DOHH2 (cell line): ENCODE measurements around the gene METRN.
A peak's percentile ranks its signal among the peaks of the same experiment; 100 is the strongest.

ENCODE experiments used
- H3F3A ChIP-seq: fragments of 200-600 bp; sonication (generic), shearing (Covaris generic); 2 replicates; pipeline ENCODE4 v1.6.0; 2016; ENCODE audit warnings: antibody characterized with exemption, mild to moderate bottlenecking; ENCODE audit not compliant: control insufficient read depth, insufficient read depth
- H3K27ac ChIP-seq: fragments of 200-600 bp; sonication (generic); 2 replicates; pipeline ENCODE4 v1.5.1; 2014; ENCODE audit warnings: low read depth, mild to moderate bottlenecking, low read length, moderate library complexity
- H3K27me3 ChIP-seq: fragments of 200-600 bp; sonication (generic); 2 replicates; pipeline ENCODE4 v1.6.1; 2014; ENCODE audit warnings: mild to moderate bottlenecking, low read length, mixed read lengths; ENCODE audit not compliant: control insufficient read depth
- H3K36me3 ChIP-seq: fragments of 200-600 bp; sonication (generic); 2 replicates; pipeline ENCODE4 v1.6.1; 2014; ENCODE audit warnings: mild to moderate bottlenecking, low read length, moderate library complexity, mixed read lengths; ENCODE audit not compliant: control insufficient read depth
- H3K4me1 ChIP-seq: fragments of 200-600 bp; sonication (generic); 2 replicates; pipeline ENCODE4 v1.6.1; 2014; ENCODE audit warnings: mild to moderate bottlenecking, low read length, mixed read lengths; ENCODE audit not compliant: control insufficient read depth
- H3K4me2 ChIP-seq: fragments of 200-600 bp; sonication (generic); 2 replicates; pipeline ENCODE4 v1.6.0; 2014; ENCODE audit warnings: mild to moderate bottlenecking, low read length, moderate library complexity
- H3K4me3 ChIP-seq: fragments of 200-600 bp; sonication (generic); 2 replicates; pipeline ENCODE4 v1.5.1; 2014; ENCODE audit warnings: mild to moderate bottlenecking, low read length, mixed read lengths
- H3K79me2 ChIP-seq: fragments of 200-600 bp; sonication (generic); 2 replicates; pipeline ENCODE4 v1.6.1; 2014; ENCODE audit warnings: mild to moderate bottlenecking, low read length, mixed read lengths; ENCODE audit not compliant: control insufficient read depth
- H3K9me2 ChIP-seq: fragments of 200-600 bp; sonication (generic); replicated peaks from 2 replicates; pipeline ENCODE4 v1.6.1; 2014; ENCODE audit warnings: mild to moderate bottlenecking, low read length, mixed read lengths; ENCODE audit not compliant: control insufficient read depth
- H3K9me3 ChIP-seq: fragments of 200-600 bp; sonication (generic); 2 replicates; pipeline ENCODE4 v1.6.1; 2014; ENCODE audit warnings: antibody characterized with exemption, low read length, mixed read lengths; ENCODE audit not compliant: control insufficient read depth, insufficient read depth
- H4K20me1 ChIP-seq: fragments of 200-600 bp; sonication (generic); 2 replicates; pipeline ENCODE4 v1.6.0; 2014; ENCODE audit warnings: low read depth, mild to moderate bottlenecking, antibody characterized with exemption, low read length, moderate library complexity; ENCODE audit not compliant: control insufficient read depth, insufficient read depth
- EZH2phosphoT487 ChIP-seq: fragments of 200-600 bp; sonication (generic); IDR thresholded peaks from 2 replicates; pipeline ENCODE4 v1.6.1; 2017; ENCODE audit warnings: borderline replicate concordance, mild to moderate bottlenecking, antibody characterized with exemption, low read length, moderate library complexity, mixed read lengths
- TF ChIP-seq, protein P1 (sequence below): fragments of 200-600 bp; sonication (generic); IDR thresholded peaks from one replicate; pipeline ENCODE4 v1.5.1; 2014; ENCODE audit warnings: antibody characterized with exemption, mild to moderate bottlenecking, low read depth, low read length; ENCODE audit not compliant: poor library complexity, severe bottlenecking

The METRN gene

DNA sequence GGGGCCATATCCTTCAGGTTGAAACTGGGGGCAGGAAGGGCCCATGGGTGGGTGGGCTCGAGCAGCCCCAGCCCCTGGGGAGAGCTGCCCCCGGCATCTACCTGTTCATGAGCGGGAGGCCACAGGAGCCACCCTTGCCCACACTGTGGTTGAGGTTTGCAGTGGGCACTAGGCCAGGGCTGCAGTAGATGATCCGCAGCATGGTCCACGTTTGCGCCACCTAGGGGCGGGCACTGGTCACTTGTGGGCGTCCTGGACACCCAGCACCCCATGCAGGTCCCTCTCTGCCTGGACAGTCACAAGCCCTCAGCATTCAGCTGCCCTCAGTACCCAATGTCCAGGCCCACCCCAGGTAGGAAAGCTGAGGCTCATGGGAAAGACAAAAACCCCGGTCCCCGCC lies 29.0 kb upstream of the METRN start:
- no peak for TF ChIP-seq EZH2phosphoT487
- TF ChIP-seq, protein P1, sequence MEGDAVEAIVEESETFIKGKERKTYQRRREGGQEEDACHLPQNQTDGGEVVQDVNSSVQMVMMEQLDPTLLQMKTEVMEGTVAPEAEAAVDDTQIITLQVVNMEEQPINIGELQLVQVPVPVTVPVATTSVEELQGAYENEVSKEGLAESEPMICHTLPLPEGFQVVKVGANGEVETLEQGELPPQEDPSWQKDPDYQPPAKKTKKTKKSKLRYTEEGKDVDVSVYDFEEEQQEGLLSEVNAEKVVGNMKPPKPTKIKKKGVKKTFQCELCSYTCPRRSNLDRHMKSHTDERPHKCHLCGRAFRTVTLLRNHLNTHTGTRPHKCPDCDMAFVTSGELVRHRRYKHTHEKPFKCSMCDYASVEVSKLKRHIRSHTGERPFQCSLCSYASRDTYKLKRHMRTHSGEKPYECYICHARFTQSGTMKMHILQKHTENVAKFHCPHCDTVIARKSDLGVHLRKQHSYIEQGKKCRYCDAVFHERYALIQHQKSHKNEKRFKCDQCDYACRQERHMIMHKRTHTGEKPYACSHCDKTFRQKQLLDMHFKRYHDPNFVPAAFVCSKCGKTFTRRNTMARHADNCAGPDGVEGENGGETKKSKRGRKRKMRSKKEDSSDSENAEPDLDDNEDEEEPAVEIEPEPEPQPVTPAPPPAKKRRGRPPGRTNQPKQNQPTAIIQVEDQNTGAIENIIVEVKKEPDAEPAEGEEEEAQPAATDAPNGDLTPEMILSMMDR: peak; percentile 48
- H3K4me1 ChIP-seq: peaks cover 53% of the 10 kb centered on the region
- peaks cover 55% of the 10 kb centered on the region for H3K36me3 ChIP-seq

DNA sequence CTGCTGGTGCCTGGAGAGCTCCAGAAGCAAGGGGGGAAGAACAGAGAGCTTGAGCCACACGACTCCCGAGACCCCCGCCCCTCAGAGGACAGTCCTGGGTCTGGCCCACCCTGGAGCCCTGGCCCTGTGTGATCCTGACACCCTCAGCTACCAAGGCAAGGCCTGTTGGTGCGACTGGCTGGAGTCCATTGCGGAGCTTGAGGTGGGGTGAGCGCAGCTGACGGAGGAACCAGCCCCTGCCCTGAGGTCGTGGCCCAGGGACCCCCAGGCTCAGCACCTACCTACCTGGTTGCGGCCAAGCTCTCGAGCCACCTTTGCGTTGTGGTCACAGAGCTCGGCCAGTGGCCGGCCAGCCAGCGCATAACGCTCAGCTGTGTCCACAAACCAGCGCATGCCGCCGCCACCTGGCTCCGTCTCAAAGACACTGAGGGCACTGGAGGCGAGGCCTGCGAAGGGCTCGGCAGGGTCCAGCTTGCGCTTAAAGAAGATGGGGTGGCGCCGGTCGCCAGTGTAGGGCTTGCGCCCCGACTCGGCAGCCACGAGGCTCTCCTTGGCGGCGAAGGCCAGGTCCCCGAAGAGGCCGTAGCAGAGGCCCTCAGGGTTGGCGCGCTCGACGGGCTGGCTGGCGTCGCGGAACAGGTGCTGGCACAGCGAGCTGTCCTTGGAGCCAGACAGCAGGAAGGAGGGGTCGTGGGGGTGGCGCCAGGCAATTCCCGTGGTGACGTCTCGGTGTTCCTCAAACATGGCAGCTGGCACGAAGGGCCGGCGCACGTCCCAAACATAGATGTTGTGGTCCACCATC lies 28.3 kb upstream of the METRN start:
- Histone ChIP-seq H3K36me3 (peaks cover 48% of the 10 kb centered on the region), H3K79me2 (peaks cover 44% of the 10 kb centered on the region), H3K9me2 (no peaks in the 10 kb centered on the region), H3K4me1 (peaks cover 46% of the 10 kb centered on the region), H3K27me3 (no peaks in the 10 kb centered on the region), H3K4me3 (no peak overlapping the region), H3K4me2 (no peak overlapping the region), H3K9me3 (no peaks in the 10 kb centered on the region), H3K27ac (no peak overlapping the region), H3F3A (no peaks in the 10 kb centered on the region), H4K20me1 (peaks cover 9% of the 10 kb centered on the region)
- TF ChIP-seq EZH2phosphoT487: no peak
- TF ChIP-seq, protein P1: no peak

More for the DNA sequence above, 29.0 kb upstream of the METRN start:
- H3K79me2 ChIP-seq: peaks cover 51% of the 10 kb centered on the region
- H3K9me3 ChIP-seq: no peaks in the 10 kb centered on the region
- H3K4me2 ChIP-seq: no peak overlapping the region
- no peak overlapping the region for H3K27ac ChIP-seq
- H3K9me2 ChIP-seq: no peaks in the 10 kb centered on the region
- no peaks in the 10 kb centered on the region for H3F3A ChIP-seq
- peaks cover 16% of the 10 kb centered on the region for H4K20me1 ChIP-seq
- H3K4me3 ChIP-seq: no peak overlapping the region
- H3K27me3 ChIP-seq: no peaks in the 10 kb centered on the region

DNA sequence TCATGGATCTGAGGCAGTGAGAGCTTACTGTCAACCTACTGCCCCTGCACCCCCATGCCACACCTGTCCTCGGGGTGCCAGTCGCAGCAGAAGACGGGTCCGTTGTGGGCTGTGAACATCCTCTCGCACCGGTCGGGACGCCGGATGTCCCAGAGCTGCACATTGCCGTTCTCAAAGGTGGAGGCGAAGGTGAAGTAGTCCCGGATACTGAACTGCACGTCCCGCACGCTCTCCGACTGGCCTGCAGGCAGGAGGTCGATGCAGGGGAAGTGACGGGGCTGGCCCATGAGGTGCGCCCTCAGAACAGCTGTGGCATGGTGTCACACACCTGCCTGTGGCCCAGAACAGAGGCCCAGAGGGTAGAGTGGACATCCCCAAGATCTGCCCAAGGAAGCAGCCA lies 27.4 kb upstream of the METRN start:
- Histone ChIP-seq H3K9me2 (no peaks in the 10 kb centered on the region), H3K36me3 (peaks cover 40% of the 10 kb centered on the region), H3K27me3 (no peaks in the 10 kb centered on the region), H3K9me3 (no peaks in the 10 kb centered on the region), H3K4me3 (no peak overlapping the region), H4K20me1 (peaks cover 7% of the 10 kb centered on the region; the same call in 1 of the 2 replicates), H3K27ac (no peak overlapping the region), H3K4me2 (no peak overlapping the region), H3F3A (peaks cover 4% of the 10 kb centered on the region), H3K79me2 (peaks cover 36% of the 10 kb centered on the region), H3K4me1 (peaks cover 38% of the 10 kb centered on the region)
- TF ChIP-seq, protein P1: no peak
- TF ChIP-seq EZH2phosphoT487: no peak
